H1 (cell line): ENCODE measurements around the gene SOX6. TPM values are rescaled to one million over a fixed set of nuclear protein-coding genes. Genes with fewer than 3 reads are reported as not detected.

Experiments
- ATF3 ChIP-seq: IDR thresholded peaks from 2 replicates; pipeline ENCODE4 v1.6.1; 2011; ENCODE audit warnings: low read depth, mild to moderate bottlenecking, low read length; ENCODE audit not compliant: insufficient read depth
- SAP30 ChIP-seq: fragments of 300-600 bp; sonication (generic); IDR thresholded peaks from 2 replicates; pipeline ENCODE4 v1.7.1; 2012; ENCODE audit warnings: low read length, moderate library complexity, mild to moderate bottlenecking, inconsistent platforms; ENCODE audit not compliant: insufficient read depth, insufficient replicate concordance
- SIRT6 ChIP-seq: IDR thresholded peaks from one replicate; pipeline ENCODE4 v1.7.1; 2012; ENCODE audit warnings: low read length, inconsistent platforms
- polyA plus RNA-seq, 7 experiments: library from polyadenylated mRNA; depleted of rRNA in 3 of 7; stranded (reverse) in 5 of 7; unstranded in 2 of 7; fragments of >200 nt in 5 of 7; fragments of 200-250 nt in 2 of 7; gene quantifications; 1 replicate in 5 of 7; 2 replicates in 1 of 7; 4 replicates in 1 of 7; pipeline versions ENCODE4 v1.2.1 to v1.2.3, GENCODE V29; 2011 to 2013; ENCODE audit warnings: missing spikeins in 2 of 7, mixed read lengths in 2 of 7
- total RNA-seq: library from RNA; stranded (reverse); fragmentation: NEBNext Ultra II Directional; extraction: Animal tissue kit (Norgen Biotek cat#: 25700); gene quantifications from 2 replicates; pipeline ENCODE4 v1.2.1, GENCODE V29; 2021

SOX6 gene
- total and polyA plus RNA-seq, 2 of the 8 experiments (the other 6 are each of a cell fraction or from before 2014, with no cell fraction given) = 0.09 TPM; not detected in 1

GRCh38 chr11:16271258-16271657 lies 85.1 kb downstream of the SOX6 start (continued):
- TF ChIP-seq SAP30 (no peak), SIRT6 (no peak), ATF3 (no peak)
